SU-DHL-6 (cell line): ENCODE data around the gene CCNL1.

Experiments
- CTCF ChIP-seq: fragments of 200-600 bp; sonication (generic); IDR thresholded peaks from one replicate; pipeline ENCODE4 v1.5.1; 2017; ENCODE audit warnings: antibody characterized with exemption, mild to moderate bottlenecking, low read length, moderate library complexity; ENCODE audit not compliant: insufficient read depth, poor library complexity, severe bottlenecking
- EZH2phosphoT487 ChIP-seq: fragments of 200-600 bp; sonication (generic), shearing (Covaris generic); conservative IDR thresholded peaks from 2 replicates; pipeline ENCODE4 v1.6.1; 2018; ENCODE audit warnings: mild to moderate bottlenecking, antibody characterized with exemption, low read length, moderate library complexity, mixed read lengths

- TF ChIP-seq CTCF, result no peak
- no peak for TF ChIP-seq EZH2phosphoT487
Measured at GRCh38 chr3:157099326-157100095, 60.4 kb downstream of the CCNL1 start.
